ENCODE data around the gene PLXNC1.

DNA sequence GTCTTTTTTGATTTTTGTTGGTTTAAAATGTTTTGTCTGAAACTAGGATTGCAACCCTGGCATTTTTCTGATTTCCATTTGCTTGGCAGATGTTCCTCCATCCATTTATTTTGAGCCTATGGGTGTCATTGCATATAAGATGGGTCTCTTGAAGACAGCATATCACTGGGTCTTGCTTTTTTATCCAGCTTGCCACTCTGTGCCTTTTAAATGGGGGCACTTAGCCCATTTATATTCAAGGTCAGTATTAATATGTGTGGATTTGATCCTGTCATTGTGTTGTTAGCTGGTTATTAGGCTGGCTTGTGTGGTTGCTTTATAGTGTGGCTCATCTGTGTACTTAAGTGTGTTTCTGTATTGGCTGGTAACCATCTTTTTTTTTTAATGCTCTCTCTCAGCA, 171.7 kb downstream of the PLXNC1 start:
- TF ChIP-seq GATA3 (IDR thresholded peaks at IDR 0.05; ENCODE audit: low read depth, low read length) = no peak
- no peak for TF ChIP-seq GATA2 (IDR thresholded peaks at IDR 0.05; ENCODE audit: low read depth, low read length)
